Left lung (tissue), 10 donors: ENCODE measurements around the gene PHYHD1. TPM values are rescaled to one million over a fixed set of nuclear protein-coding genes. Genes with fewer than 3 reads are reported as not detected.

ENCODE experiments used
- ATAC-seq: fragments of 200-7000 bp; cut with Tn5 transposase; one replicate; pipeline ENCODE4 v1.9.1; 2020; ENCODE audit warnings: moderate library complexity
- DNase-seq, 4 donors: peaks; one replicate each; pipeline ENCODE4 v3.0.0-alpha.2; 2013 to 2020
- H3K27ac ChIP-seq, 2 donors: fragments of 200-600 bp; sonication (generic) in 1 of 2; one replicate each; pipeline versions ENCODE4 v1.5.0 to v1.8.0; 2020 to 2021
- H3K27me3 ChIP-seq, 2 donors: fragments of 200-600 bp; sonication (generic) in 1 of 2; one replicate each; pipeline versions ENCODE4 v1.5.0 to v1.8.0; 2020 to 2021
- H3K36me3 ChIP-seq, 2 donors: fragments of 200-600 bp; sonication (generic) in 1 of 2; one replicate each; pipeline versions ENCODE4 v1.5.0 to v1.8.0; 2020 to 2021
- H3K4me1 ChIP-seq, 2 donors: fragments of 200-600 bp; one replicate each; pipeline ENCODE4 v1.8.0; 2021
- H3K4me3 ChIP-seq, 2 donors: fragments of 200-600 bp; sonication (generic) in 1 of 2; one replicate each; pipeline versions ENCODE4 v1.5.0 to v1.8.0; 2020 to 2021; ENCODE audit warnings: mild to moderate bottlenecking in 1 of 2
- H3K9me3 ChIP-seq, 2 donors: fragments of 200-600 bp; sonication (generic) in 1 of 2; one replicate each; pipeline versions ENCODE4 v1.5.0 to v1.8.0; 2020 to 2021
- CTCF ChIP-seq, 2 donors: fragments of 200-600 bp; sonication (generic) in 1 of 2; IDR thresholded peaks; one replicate each; pipeline versions ENCODE4 v1.5.0 to v1.8.0; 2021; ENCODE audit warnings: antibody characterized with exemption in 2 of 2
- intact Hi-C, 2 donors: fragments of 100-400 bp; cut with DNase I; formaldehyde crosslinking; loops; one replicate each; pipeline versions ENCODE4 v1.11.2 to v1.14.2; 2022
- polyA plus RNA-seq, 6 donors: library from polyadenylated mRNA; unstranded; fragments of 120-200 nt; gene quantifications; one replicate each; pipeline ENCODE4 v1.2.1, GENCODE V29; 2013; ENCODE audit not compliant: insufficient read length in 6 of 6
- total RNA-seq, 2 donors: library from RNA; stranded (reverse); fragmentation: NEBNext Ultra II Directional; extraction: Animal tissue kit (Norgen Biotek cat#: 25700); gene quantifications; one replicate each; pipeline ENCODE4 v1.2.1, GENCODE V29; 2021
- donor health status: DM: no; HTN: yes; CAD: no.
- donor health status: DM: no; HTN: no; CAD: no.

The PHYHD1 gene
- total and polyA plus RNA-seq, 8 donors: 32.6 to 51.7 (median 41.0) TPM

DNA sequence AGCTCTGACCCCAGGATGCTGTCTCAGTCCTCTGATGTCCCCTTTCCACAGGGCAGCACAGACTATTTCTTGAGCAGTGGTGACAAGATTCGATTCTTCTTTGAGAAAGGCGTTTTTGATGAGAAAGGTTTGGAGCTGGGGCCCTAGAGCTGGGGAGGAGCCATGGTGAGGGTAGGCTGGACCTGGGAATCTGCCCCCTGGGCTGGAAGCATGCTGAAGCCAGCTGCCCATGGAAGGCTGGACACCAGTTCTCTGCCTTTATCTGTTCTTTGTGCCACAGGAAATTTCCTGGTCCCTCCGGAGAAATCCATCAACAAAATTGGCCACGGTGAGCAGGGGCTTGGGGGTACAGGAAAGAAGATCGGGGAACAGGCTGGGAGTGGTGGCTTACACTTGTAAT is 12.9 kb downstream of the PHYHD1 start:
- TF ChIP-seq CTCF (IDR thresholded peaks at IDR 0.05): no peak
- DNase-seq: peak in 2 of 4 donors; percentile 5 to 15
- H3K27me3 ChIP-seq: no peaks in the 10 kb centered on the region
- H3K4me1 ChIP-seq: no peaks in the 10 kb centered on the region
- no peak overlapping the region for H3K27ac ChIP-seq
- no peak for ATAC-seq
- no peak overlapping the region for H3K4me3 ChIP-seq
- peaks cover 0 to 9% of the 10 kb centered on the region in 2 donors for H3K36me3 ChIP-seq
- intact Hi-C loops: no loop called here
- H3K9me3 ChIP-seq: no peaks in the 10 kb centered on the region

DNA sequence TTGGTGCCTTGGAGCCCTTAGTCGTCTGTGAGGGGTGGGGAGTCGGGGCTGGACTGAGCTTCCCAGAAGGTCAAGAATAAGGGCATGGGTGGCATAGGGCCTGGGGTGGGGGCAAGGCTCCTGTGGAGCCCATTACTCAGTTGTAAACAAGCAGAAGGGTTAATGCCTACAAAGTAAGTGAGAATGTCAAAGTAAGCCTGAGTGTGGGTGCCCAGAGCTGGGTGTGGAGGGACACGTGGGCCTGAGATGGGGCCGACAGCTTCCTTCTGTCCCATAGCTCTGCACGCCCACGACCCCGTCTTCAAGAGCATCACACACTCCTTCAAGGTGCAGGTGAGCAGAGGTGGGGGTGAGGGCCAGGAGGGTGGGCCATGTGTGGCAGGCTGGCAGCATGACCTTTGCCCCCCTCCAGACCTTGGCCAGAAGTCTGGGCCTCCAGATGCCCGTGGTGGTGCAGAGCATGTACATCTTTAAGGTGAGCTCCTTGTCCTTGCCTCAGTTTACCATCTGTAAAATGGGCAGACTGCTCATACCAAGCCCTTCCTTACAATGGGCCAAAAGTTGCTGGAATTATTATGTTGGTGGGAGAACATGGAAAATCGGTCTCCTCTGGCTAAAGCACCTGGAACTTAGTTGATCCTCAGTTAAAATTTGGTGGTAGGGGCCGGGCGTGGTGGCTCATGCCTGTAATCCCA is 15.5 kb downstream of the PHYHD1 start:
- no peak for TF ChIP-seq CTCF (IDR thresholded peaks at IDR 0.05)
- peaks cover 0 to 9% of the 10 kb centered on the region in 2 donors for H3K36me3 ChIP-seq
- no peak overlapping the region for H3K27ac ChIP-seq
- no peak for ATAC-seq
- intact Hi-C loops: no loop called here
- DNase-seq: peak in 1 of 4 donors; percentile 55
- H3K9me3 ChIP-seq: no peaks in the 10 kb centered on the region
- no peaks in the 10 kb centered on the region for H3K27me3 ChIP-seq
- no peak overlapping the region for H3K4me3 ChIP-seq
- H3K4me1 ChIP-seq: peaks cover 0 to 4% of the 10 kb centered on the region in 2 donors

DNA sequence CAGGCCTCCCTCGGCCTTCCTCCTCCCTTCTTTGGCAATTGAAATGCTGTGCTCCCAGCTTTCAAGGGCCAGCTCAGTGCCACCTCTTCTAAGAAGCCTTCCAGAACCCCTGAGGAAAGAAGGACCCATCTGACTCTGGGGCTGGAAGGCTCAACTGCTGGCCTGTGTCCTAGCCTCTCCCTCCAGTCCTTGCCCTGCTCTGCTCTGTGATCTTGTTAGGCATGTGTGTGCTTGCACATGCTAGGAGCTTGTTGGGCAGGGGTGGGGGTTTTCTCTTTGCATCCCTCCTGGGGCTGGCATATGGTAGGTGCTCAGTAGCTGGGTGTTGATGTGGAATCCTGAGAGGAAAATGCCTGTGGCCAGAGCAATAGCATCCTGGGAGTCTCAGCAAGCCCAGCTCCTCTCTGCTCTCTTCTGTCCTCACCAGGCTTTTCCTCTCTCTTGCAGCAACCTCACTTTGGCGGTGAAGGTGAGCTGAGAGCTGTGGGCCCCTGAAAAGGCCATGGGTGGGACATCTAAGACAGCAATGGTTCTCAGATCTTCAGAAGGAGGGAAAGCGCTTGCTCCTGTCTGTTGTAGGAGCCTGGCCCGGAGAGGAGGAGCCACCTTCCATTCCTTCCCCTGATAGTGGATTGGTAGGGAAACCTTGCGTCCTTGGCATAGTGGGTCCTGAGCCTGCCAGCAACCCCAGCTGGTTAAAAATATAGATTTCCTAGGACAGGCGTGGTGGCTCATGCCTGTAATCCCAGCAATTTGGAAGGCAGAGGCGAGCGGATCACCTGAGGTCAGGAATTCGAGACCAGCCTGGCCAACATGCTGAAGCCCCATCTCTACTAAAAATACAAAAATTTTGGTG is 16.8 kb downstream of the PHYHD1 start:
- no peaks in the 10 kb centered on the region for H3K9me3 ChIP-seq
- H3K4me1 ChIP-seq: peaks cover 1 to 4% of the 10 kb centered on the region in 2 donors
- no peak for DNase-seq
- no peak overlapping the region for H3K4me3 ChIP-seq
- TF ChIP-seq CTCF (IDR thresholded peaks at IDR 0.05): no peak
- intact Hi-C loops: no loop called here
- peaks cover 0 to 9% of the 10 kb centered on the region in 2 donors for H3K36me3 ChIP-seq
- H3K27me3 ChIP-seq: no peaks in the 10 kb centered on the region
- H3K27ac ChIP-seq: no peak overlapping the region
- ATAC-seq: no peak

DNA sequence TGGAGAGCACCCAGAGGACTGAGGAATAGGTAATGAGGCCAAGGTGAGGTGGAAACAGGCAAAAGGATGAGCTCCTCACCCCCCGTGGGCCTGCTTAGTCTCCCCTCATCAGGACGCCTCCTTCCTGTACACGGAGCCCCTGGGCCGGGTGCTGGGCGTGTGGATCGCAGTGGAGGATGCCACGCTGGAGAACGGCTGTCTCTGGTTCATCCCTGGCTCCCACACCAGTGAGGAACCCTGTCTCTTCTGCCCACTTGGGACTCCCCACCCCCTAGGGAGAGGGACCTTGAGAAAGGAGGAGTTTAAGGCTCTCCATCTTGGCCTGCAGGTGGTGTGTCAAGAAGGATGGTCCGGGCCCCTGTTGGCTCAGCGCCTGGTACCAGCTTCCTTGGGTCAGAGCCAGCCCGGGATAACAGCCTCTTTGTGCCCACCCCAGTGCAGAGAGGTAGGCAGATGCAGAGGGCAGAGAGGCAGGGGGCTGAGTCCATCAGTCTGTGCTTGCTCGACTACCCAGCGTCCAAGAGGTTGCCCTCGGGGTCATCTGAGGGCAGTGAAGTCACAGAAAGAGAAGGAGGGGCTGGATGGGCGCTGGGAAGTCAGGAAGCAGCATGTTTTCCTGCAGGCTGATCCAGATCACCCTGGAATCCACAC is 19.6 kb downstream of the PHYHD1 start:
- Histone ChIP-seq H3K27me3 (no peaks in the 10 kb centered on the region), H3K9me3 (no peaks in the 10 kb centered on the region), H3K36me3 (no peaks in the 10 kb centered on the region), H3K27ac (peak overlapping the region in 1 of 2 donors; percentile 23), H3K4me3 (no peak overlapping the region), H3K4me1 (peaks cover 3 to 11% of the 10 kb centered on the region in 2 donors)
- no peak for TF ChIP-seq CTCF (IDR thresholded peaks at IDR 0.05)
- intact Hi-C loops: no loop called here
- ATAC-seq (peak; percentile 18), DNase-seq (peak in 1 of 4 donors; percentile 61)
